ENCODE results near the gene WNK3. TPM values are rescaled to one million over a fixed set of nuclear protein-coding genes. Genes with fewer than 3 reads are reported as not detected.

WNK3 gene
- total and polyA plus RNA-seq, 7 donors = 0.01 to 0.34 (median 0.15) TPM

DNA sequence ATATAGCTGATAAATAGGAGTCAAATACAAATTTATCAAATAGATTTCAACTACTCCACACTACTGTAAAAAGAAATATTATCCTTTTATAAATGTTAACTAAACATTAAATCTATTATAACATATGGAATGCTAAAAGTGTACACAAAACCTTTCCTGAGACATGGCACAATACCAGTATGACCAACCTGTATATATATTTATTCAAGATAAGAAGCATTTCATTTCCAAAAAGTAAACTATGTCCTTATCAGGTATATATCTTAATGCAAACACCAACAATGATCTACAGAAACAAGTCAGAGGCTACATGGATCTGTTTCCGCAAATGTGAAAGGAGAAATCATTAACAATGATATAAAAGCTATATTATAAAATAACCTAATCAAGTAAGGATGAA is 37.8 kb downstream of the WNK3 start:
- no peak overlapping the region for H3K4me3 ChIP-seq
- H3K27me3 ChIP-seq (ENCODE audit: insufficient read depth in 3 of 3, low read length in 2 of 3) = no peaks in the 10 kb centered on the region
- no peak for TF ChIP-seq CTCF (IDR thresholded peaks at IDR 0.05)
- no peaks in the 10 kb centered on the region for H3K4me1 ChIP-seq
- no peak overlapping the region for H3K27ac ChIP-seq
- WGBS, 3 donors = 91 to 100% (median 98%) methylated on average over 1 of the region's 1 CpG
- intact Hi-C loops (cut with DNase I) = loop anchor here in 1 of 2 donors (10.0 kb wide), 1 partner anchor 55 kb away; no protein-coding TSS in a partner anchor
- H3K36me3 ChIP-seq (ENCODE audit: insufficient read depth in 1 of 2, low read depth in 1 of 2) = no peaks in the 10 kb centered on the region
- H3K9me3 ChIP-seq = no peaks in the 10 kb centered on the region
- ATAC-seq (no peak), DNase-seq (no peak)

DNA sequence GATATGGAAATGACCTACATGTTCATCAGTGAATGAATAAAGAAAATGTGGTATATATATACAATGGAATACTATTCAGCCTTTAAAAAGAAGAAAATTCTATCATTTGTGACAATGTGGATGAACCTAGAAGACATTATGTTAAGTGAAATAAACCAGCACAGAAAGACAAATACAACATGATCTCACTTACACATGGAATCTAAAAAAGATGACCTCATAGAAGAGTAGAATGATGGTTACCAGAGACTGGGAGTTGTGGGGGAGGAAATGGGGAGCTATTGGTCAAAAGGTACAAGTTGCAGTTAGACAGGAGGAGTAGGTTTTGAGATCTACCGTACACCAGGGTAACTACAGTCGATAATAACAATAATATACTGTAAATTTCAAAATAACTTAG is 51.5 kb downstream of the WNK3 start:
- no peaks in the 10 kb centered on the region for H3K4me1 ChIP-seq
- no peaks in the 10 kb centered on the region for H3K27me3 ChIP-seq (ENCODE audit: insufficient read depth in 3 of 3, low read length in 2 of 3)
- no peak for DNase-seq
- H3K9me3 ChIP-seq = no peaks in the 10 kb centered on the region
- intact Hi-C loops (cut with DNase I) = no loop called here
- H3K4me3 ChIP-seq = no peak overlapping the region
- no peak overlapping the region for H3K27ac ChIP-seq
- no peak for ATAC-seq
- H3K36me3 ChIP-seq (ENCODE audit: insufficient read depth in 1 of 2, low read depth in 1 of 2) = no peaks in the 10 kb centered on the region
- WGBS, 3 donors = 84 to 95% (median 95%) methylated on average over 2 of the region's 2 CpGs
- no peak for TF ChIP-seq CTCF (IDR thresholded peaks at IDR 0.05)

GRCh38 chrX:54301516-54301915 is 56.3 kb downstream of the WNK3 start:
- ATAC-seq (no peak), DNase-seq (no peak)
- H3K9me3 ChIP-seq = no peaks in the 10 kb centered on the region
- no peaks in the 10 kb centered on the region for H3K4me1 ChIP-seq
- no peaks in the 10 kb centered on the region for H3K36me3 ChIP-seq (ENCODE audit: insufficient read depth in 1 of 2, low read depth in 1 of 2)
- no peak overlapping the region for H3K4me3 ChIP-seq
- intact Hi-C loops (cut with DNase I) = no loop called here
- H3K27me3 ChIP-seq (ENCODE audit: insufficient read depth in 3 of 3, low read length in 2 of 3) = no peaks in the 10 kb centered on the region
- H3K27ac ChIP-seq = no peak overlapping the region
- TF ChIP-seq CTCF (IDR thresholded peaks at IDR 0.05) = no peak
- WGBS, 3 donors = 66 to 85% (median 82%) methylated on average over 4 of the region's 4 CpGs

GRCh38 chrX:54294306-54294705 is 63.5 kb downstream of the WNK3 start:
- ATAC-seq = no peak
- intact Hi-C loops (cut with DNase I) = no loop called here
- Histone ChIP-seq H3K27ac (no peak overlapping the region), H3K27me3 (ENCODE audit: insufficient read depth in 3 of 3, low read length in 2 of 3) (peaks cover 0 to 6% (median 0%) of the 10 kb centered on the region in 3 donors), H3K9me3 (no peaks in the 10 kb centered on the region), H3K4me1 (no peaks in the 10 kb centered on the region), H3K36me3 (ENCODE audit: insufficient read depth in 1 of 2, low read depth in 1 of 2) (no peaks in the 10 kb centered on the region), H3K4me3 (no peak overlapping the region)
- no peak for TF ChIP-seq CTCF (IDR thresholded peaks at IDR 0.05)
- 81 to 90% (median 86%) methylated on average over 2 of the region's 2 CpGs for WGBS, 3 donors
- DNase-seq = no peak

DNA sequence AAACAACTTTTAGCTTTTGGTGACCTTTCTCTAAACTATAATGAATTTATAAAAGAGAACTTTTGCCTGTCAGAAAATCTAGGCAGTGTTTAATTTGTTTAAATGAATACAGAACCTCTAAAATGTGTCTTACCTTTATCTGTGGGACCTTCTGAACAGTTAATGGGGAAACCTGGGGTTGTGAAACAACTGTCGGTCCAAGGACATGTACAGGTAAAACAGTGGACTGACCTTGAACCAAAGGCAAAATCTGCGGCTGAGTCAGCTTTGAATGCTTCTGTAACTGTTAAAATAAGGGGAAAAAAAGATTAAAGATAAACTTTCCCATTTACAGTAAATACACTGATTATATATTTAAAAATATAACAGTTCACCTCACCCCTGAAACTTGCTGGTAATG is 65.1 kb downstream of the WNK3 start:
- Histone ChIP-seq H3K27ac (no peak overlapping the region), H3K4me1 (no peaks in the 10 kb centered on the region), H3K9me3 (no peaks in the 10 kb centered on the region), H3K36me3 (ENCODE audit: insufficient read depth in 1 of 2, low read depth in 1 of 2) (no peaks in the 10 kb centered on the region), H3K4me3 (no peak overlapping the region), H3K27me3 (ENCODE audit: insufficient read depth in 3 of 3, low read length in 2 of 3) (peaks cover 0 to 6% (median 0%) of the 10 kb centered on the region in 3 donors)
- DNase-seq (no peak), ATAC-seq (no peak)
- intact Hi-C loops (cut with DNase I) = no loop called here
- TF ChIP-seq CTCF (IDR thresholded peaks at IDR 0.05) = no peak
- WGBS, 3 donors = 86 to 100% (median 91%) methylated on average over 2 of the region's 2 CpGs

All from psoas muscle (tissue), 8 donors.